NCI-H774 (cell line): ENCODE results near the gene RCOR3.

Experiments
- DNase-seq: peaks from one replicate; lab custom pipeline; 2025; lab: John Stamatoyannopoulos, UW

RCOR3 gene

GRCh38 chr1:211324992-211325775, 66.0 kb downstream of the RCOR3 start:
- DNase-seq: no peak

GRCh38 chr1:211326140-211326527, 67.0 kb downstream of the RCOR3 start:
- DNase-seq: no peak

GRCh38 chr1:211326528-211327345, 67.6 kb downstream of the RCOR3 start, which contains the start of gene TRAF5:
Gene TRAF5 (plus strand): TSS chr1:211326833. CDS start chr1:211353240, 26,407 bp downstream.
- peak; percentile 10 for DNase-seq

GRCh38 chr1:211327346-211327921, 68.3 kb downstream of the RCOR3 start:
- no peak for DNase-seq

- DNase-seq: no peak
Measured at GRCh38 chr1:211328084-211328694, 69.0 kb downstream of the RCOR3 start.

GRCh38 chr1:211328866-211329475, 69.8 kb downstream of the RCOR3 start:
- no peak for DNase-seq

- DNase-seq: no peak
Measured at GRCh38 chr1:211329764-211330201, 70.6 kb downstream of the RCOR3 start.

- DNase-seq: no peak
Measured at GRCh38 chr1:211330282-211330936, 71.2 kb downstream of the RCOR3 start.

GRCh38 chr1:211331011-211331709, 72.0 kb downstream of the RCOR3 start:
- no peak for DNase-seq

- no peak for DNase-seq
Measured at GRCh38 chr1:211332036-211332616, 73.0 kb downstream of the RCOR3 start.

- no peak for DNase-seq
Measured at GRCh38 chr1:211332830-211333229, 73.7 kb downstream of the RCOR3 start.

GRCh38 chr1:211333906-211334305, 74.7 kb downstream of the RCOR3 start:
- no peak for DNase-seq

GRCh38 chr1:211334986-211335385, 75.8 kb downstream of the RCOR3 start:
- no peak for DNase-seq

GRCh38 chr1:211335522-211336157, 76.5 kb downstream of the RCOR3 start:
- DNase-seq: no peak

- no peak for DNase-seq
Measured at GRCh38 chr1:211336161-211336560, 77.0 kb downstream of the RCOR3 start.

- no peak for DNase-seq
Measured at GRCh38 chr1:211336775-211337174, 77.6 kb downstream of the RCOR3 start.

GRCh38 chr1:211337430-211338223, 78.5 kb downstream of the RCOR3 start:
- DNase-seq: no peak

GRCh38 chr1:211338224-211338620, 79.1 kb downstream of the RCOR3 start:
- no peak for DNase-seq

- no peak for DNase-seq
Measured at GRCh38 chr1:211339631-211340041, 80.5 kb downstream of the RCOR3 start.
